ENCODE measurements around the gene UMODL1.

UMODL1 gene

DNA sequence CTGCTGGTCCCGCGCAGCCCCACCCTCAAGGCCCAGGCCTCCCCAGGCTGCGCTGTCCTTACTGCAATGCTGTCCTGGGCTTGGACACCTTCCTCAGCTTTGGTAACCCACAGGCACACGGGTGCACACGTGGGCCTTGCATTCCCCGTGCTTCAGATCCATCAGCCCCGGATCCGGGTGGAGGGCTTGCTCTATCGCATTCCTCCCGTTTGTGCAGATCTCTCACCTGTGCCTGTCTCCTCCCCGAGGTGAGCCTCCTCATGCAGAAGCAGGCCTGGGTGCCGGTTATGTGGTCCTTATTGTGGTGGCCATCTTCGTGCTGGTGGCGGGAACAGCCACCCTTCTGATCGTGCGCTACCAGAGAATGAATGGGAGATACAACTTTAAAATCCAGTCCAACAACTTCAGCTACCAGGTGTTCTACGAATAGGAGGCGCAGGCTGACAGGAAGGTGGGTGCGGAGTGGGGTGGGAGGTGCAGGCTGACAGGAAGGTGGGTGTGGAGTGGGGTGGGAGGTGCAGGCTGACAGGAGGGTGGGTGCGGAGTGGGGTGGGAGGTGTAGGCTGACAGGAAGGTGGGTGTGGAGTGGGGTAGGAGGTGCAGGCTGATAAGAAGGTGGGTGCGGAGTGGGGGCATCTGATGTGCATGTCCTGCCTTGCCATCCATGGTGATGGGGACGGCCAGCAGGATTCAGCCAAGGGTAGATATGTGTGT, 66.2 kb downstream of the UMODL1 start:
- no peak overlapping the region for H3K27ac ChIP-seq
- TF ChIP-seq, protein P1, sequence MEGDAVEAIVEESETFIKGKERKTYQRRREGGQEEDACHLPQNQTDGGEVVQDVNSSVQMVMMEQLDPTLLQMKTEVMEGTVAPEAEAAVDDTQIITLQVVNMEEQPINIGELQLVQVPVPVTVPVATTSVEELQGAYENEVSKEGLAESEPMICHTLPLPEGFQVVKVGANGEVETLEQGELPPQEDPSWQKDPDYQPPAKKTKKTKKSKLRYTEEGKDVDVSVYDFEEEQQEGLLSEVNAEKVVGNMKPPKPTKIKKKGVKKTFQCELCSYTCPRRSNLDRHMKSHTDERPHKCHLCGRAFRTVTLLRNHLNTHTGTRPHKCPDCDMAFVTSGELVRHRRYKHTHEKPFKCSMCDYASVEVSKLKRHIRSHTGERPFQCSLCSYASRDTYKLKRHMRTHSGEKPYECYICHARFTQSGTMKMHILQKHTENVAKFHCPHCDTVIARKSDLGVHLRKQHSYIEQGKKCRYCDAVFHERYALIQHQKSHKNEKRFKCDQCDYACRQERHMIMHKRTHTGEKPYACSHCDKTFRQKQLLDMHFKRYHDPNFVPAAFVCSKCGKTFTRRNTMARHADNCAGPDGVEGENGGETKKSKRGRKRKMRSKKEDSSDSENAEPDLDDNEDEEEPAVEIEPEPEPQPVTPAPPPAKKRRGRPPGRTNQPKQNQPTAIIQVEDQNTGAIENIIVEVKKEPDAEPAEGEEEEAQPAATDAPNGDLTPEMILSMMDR (conservative IDR thresholded peaks at IDR 0.05) = no peak
- no peak for TF ChIP-seq ZFX (IDR thresholded peaks at IDR 0.05)

- no peak for TF ChIP-seq ZFX (IDR thresholded peaks at IDR 0.05)
- TF ChIP-seq, protein P1 (conservative IDR thresholded peaks at IDR 0.05) = no peak
- H3K27ac ChIP-seq = no peak overlapping the region
These were observed 69.2 kb downstream of the UMODL1 start for GRCh38 chr21:42140196-42140934.

DNA sequence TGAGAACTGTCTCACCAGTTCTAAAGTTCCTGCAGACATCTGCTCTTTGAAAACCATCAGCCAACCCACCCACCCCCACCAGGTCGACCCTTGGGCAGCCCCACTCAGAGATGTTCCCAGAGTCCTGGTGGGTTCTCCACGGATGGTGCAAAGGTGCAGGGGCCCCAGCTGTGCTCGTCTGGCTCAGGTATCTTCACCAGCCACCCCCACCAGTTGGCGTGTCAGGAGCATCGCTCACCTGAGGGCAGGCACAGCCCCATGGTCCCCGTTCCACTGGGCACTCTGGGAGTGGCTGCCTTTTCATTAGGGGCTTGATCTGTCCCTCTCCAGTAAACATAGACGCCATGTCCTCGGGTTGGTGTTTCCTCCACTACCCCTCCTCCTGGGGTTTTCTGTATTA, 70.5 kb downstream of the UMODL1 start:
- H3K27ac ChIP-seq = no peak overlapping the region
- TF ChIP-seq, protein P1 (conservative IDR thresholded peaks at IDR 0.05) = no peak
- TF ChIP-seq ZFX (IDR thresholded peaks at IDR 0.05) = no peak

- H3K27ac ChIP-seq = no peak overlapping the region
- no peak for TF ChIP-seq ZFX (IDR thresholded peaks at IDR 0.05)
- TF ChIP-seq, protein P1 (conservative IDR thresholded peaks at IDR 0.05) = no peak
These were observed 71.0 kb downstream of the UMODL1 start for GRCh38 chr21:42142141-42142540.

DNA sequence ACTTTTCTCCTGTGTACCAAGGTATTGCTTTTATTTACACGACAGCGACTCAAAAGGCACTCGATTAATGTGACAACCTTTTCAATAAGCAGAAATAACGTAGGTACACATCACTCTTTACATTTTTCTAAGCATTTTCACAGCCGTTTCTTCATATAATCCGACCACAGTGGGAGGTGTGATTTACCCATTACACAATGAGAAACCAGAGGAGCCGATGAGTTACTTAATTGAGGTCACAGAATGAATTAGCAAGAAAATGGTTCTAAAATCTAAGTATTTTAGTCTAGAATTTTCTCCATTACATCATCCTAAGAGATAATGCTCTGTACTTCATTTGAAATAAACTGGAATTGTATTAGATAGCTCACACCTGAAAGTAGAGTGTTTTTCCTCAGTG, 71.5 kb downstream of the UMODL1 start:
- TF ChIP-seq ZFX (IDR thresholded peaks at IDR 0.05) = no peak
- TF ChIP-seq, protein P1 (conservative IDR thresholded peaks at IDR 0.05) = no peak
- no peak overlapping the region for H3K27ac ChIP-seq

DNA sequence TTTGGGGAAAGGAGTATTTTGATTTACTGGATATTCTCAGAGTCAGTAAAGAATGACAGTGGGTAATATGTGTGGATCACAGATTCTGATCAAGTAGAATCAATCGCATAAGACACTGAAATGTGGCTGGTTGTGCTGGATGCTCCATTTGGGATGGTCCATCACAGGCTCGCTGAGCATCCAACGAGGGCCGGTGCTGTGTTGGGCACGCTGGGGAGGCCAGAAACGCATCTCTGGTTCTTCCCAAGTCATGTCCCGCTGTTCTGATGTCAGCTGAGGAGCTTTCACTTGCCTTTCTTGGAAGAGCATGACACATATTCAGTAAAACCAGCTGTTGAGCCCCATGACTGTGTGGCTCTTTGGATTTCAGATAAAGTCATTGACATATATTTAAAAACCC, 72.0 kb downstream of the UMODL1 start:
- TF ChIP-seq, protein P1 (conservative IDR thresholded peaks at IDR 0.05) = no peak
- no peak for TF ChIP-seq ZFX (IDR thresholded peaks at IDR 0.05)
- H3K27ac ChIP-seq = no peak overlapping the region

- TF ChIP-seq, protein P1 (conservative IDR thresholded peaks at IDR 0.05) = no peak
- TF ChIP-seq ZFX (IDR thresholded peaks at IDR 0.05) = no peak
These were observed 73.1 kb downstream of the UMODL1 start for GRCh38 chr21:42144221-42144620.

More at GRCh38 chr21:42144221-42144620, 73.1 kb downstream of the UMODL1 start:
- no peak overlapping the region for H3K27ac ChIP-seq
